Activated naive CD8-positive, alpha-beta T cell treated with anti-CD3 and anti-CD28 coated beads for 36 hours (primary cell): ENCODE results near the gene SSU72. TPM values are rescaled to one million over a fixed set of nuclear protein-coding genes. Genes with fewer than 3 reads are reported as not detected.
"Not testable (repeated sequence)": the region's sequence is repeated elsewhere in the genome, so short reads cannot be mapped to it uniquely, and the experiment has no call there.

Source experiments
- DNase-seq: peaks from one replicate; pipeline ENCODE4 v3.0.0; 2021
- H3K27ac Mint-ChIP-seq: one replicate; pipeline ENCODE4 v1.8.0; 2022; ENCODE audit warnings: mild to moderate bottlenecking, moderate library complexity, mixed read lengths
- H3K27me3 Mint-ChIP-seq: one replicate; pipeline ENCODE4 v1.8.0; 2022; ENCODE audit warnings: mild to moderate bottlenecking, mixed read lengths
- H3K36me3 Mint-ChIP-seq: one replicate; pipeline ENCODE4 v1.8.0; 2021; ENCODE audit warnings: mild to moderate bottlenecking, mixed read lengths
- H3K4me1 Mint-ChIP-seq: one replicate; pipeline ENCODE4 v1.8.0; 2021; ENCODE audit warnings: mixed read lengths
- H3K4me3 Mint-ChIP-seq: one replicate; pipeline ENCODE4 v1.8.0; 2022; ENCODE audit warnings: mild to moderate bottlenecking, moderate library complexity, mixed read lengths
- H3K9me3 Mint-ChIP-seq: one replicate; pipeline ENCODE4 v1.8.0; 2022; ENCODE audit warnings: mixed read lengths
- total RNA-seq, 2 experiments: library from RNA; stranded (reverse); gene quantifications; one replicate each; pipeline ENCODE4 v1.2.3, GENCODE V29; 2021

Gene SSU72
- total RNA-seq, 2 experiments from 2014 or later: 124 to 131 TPM

- H3K36me3 Mint-ChIP-seq: peaks cover 37% of the 10 kb centered on the region
- DNase-seq: no peak
- peaks cover 7% of the 10 kb centered on the region for H3K9me3 Mint-ChIP-seq
- H3K4me3 Mint-ChIP-seq: no peak overlapping the region
- H3K27me3 Mint-ChIP-seq: no peaks in the 10 kb centered on the region
- H3K4me1 Mint-ChIP-seq: no peaks in the 10 kb centered on the region
- H3K27ac Mint-ChIP-seq: no peak overlapping the region
These were observed 46.1 kb downstream of the SSU72 start for GRCh38 chr1:1528301-1529267.

DNA sequence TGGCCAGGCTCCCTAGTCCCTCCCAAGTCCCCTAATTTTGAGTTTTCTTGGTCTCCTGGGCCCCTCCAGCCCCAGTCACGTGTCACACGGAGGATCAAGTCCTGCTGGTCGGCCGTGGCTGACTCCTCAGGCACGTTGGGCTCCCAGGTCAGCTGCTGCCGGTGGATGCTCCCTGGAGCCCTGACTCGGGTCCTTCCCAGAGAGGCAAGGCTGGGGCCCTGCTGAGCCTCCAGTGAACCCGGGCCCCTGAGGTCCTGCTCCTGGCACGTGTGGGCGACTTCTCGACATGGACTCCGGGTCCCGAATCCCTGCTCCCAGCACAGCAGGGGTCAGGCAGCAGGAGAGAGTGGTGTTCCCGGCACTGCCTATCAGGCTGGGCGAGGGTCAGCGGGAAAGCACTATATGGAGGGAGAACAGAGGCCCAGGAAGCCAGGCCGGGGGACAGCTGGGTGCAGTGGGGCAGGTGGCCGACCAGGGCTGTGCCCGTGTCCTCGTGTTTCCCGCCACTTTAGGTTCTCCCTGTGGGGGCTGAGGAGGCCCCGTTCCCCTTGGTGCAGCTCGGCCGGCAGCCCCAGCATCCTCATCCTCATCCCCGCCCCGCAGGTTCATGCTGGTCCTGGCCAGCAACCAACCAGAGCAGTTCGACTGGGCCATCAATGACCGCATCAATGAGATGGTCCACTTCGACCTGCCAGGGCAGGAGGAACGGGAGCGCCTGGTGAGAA lies 47.4 kb downstream of the SSU72 start:
- no peak overlapping the region for H3K27ac Mint-ChIP-seq
- H3K9me3 Mint-ChIP-seq: peaks cover 7% of the 10 kb centered on the region
- no peak overlapping the region for H3K4me3 Mint-ChIP-seq
- no peaks in the 10 kb centered on the region for H3K27me3 Mint-ChIP-seq
- peaks cover 31% of the 10 kb centered on the region for H3K36me3 Mint-ChIP-seq
- H3K4me1 Mint-ChIP-seq: no peaks in the 10 kb centered on the region
- no peak for DNase-seq

DNA sequence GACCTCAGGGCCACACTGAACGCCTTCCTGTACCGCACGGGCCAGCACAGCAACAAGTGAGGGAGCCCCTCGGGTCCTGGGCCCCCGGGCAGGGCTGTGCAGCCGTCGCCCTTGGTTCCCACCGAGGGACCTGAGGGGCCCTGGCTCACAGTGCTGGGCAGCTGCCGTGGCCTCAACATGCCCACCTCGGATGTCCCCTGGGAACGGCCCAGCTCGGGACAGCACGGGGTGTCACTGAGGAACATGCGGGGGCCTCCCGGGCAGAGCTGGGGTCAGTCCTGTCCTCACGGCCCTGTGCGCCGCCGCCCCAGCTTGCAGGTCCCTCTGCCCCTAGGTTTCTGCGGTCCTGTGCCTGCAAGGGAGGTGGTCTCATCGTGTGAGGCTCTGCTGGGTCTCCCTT lies 48.2 kb downstream of the SSU72 start:
- not testable (repeated sequence) for H3K4me1 Mint-ChIP-seq, H3K4me3 Mint-ChIP-seq, H3K9me3 Mint-ChIP-seq, H3K27ac Mint-ChIP-seq, H3K27me3 Mint-ChIP-seq, DNase-seq
- H3K36me3 Mint-ChIP-seq: peaks cover 25% of the 10 kb centered on the region

GRCh38 chr1:1524750-1525383 lies 49.8 kb downstream of the SSU72 start:
- not testable (repeated sequence) for H3K4me3 Mint-ChIP-seq, H3K9me3 Mint-ChIP-seq, H3K4me1 Mint-ChIP-seq, H3K27me3 Mint-ChIP-seq, H3K27ac Mint-ChIP-seq, DNase-seq
- H3K36me3 Mint-ChIP-seq: peaks cover 13% of the 10 kb centered on the region

DNA sequence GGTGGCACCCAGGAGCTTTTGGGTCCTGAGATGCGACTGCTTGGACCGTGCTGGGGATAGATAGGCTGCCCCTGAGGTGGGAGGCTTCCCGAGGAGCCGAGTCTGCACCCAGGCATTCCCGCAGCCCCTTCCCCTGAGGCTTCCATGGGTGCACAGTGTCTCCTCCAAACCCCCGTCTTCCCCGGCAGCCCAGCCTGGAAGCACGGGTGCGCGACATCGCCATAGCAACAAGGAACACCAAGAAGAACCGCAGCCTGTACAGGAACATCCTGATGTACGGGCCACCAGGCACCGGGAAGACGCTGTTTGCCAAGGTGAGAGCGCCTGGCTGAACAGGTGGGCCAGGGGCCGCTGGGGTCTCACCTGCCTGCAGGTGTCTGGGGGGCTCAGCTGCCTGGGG lies 51.0 kb downstream of the SSU72 start:
- DNase-seq, H3K4me3 Mint-ChIP-seq, H3K27me3 Mint-ChIP-seq, H3K9me3 Mint-ChIP-seq, H3K27ac Mint-ChIP-seq, H3K4me1 Mint-ChIP-seq, H3K36me3 Mint-ChIP-seq: not testable (repeated sequence)

- not testable (repeated sequence) for H3K9me3 Mint-ChIP-seq, H3K36me3 Mint-ChIP-seq, H3K4me1 Mint-ChIP-seq, H3K27ac Mint-ChIP-seq, DNase-seq, H3K4me3 Mint-ChIP-seq, H3K27me3 Mint-ChIP-seq
These were observed 51.4 kb downstream of the SSU72 start for GRCh38 chr1:1523226-1523625.

- H3K36me3 Mint-ChIP-seq: peaks cover 12% of the 10 kb centered on the region
- H3K27me3 Mint-ChIP-seq, H3K9me3 Mint-ChIP-seq, H3K27ac Mint-ChIP-seq, DNase-seq, H3K4me3 Mint-ChIP-seq, H3K4me1 Mint-ChIP-seq: not testable (repeated sequence)
These were observed 52.1 kb downstream of the SSU72 start for GRCh38 chr1:1522536-1522935.

- Mint-ChIP-seq H3K9me3 (no peaks in the 10 kb centered on the region), H3K4me3 (no peak overlapping the region), H3K27ac (no peak overlapping the region), H3K27me3 (no peaks in the 10 kb centered on the region), H3K36me3 (peaks cover 12% of the 10 kb centered on the region), H3K4me1 (no peaks in the 10 kb centered on the region)
- DNase-seq: no peak
These were observed 53.3 kb downstream of the SSU72 start for GRCh38 chr1:1521331-1521730.

DNA sequence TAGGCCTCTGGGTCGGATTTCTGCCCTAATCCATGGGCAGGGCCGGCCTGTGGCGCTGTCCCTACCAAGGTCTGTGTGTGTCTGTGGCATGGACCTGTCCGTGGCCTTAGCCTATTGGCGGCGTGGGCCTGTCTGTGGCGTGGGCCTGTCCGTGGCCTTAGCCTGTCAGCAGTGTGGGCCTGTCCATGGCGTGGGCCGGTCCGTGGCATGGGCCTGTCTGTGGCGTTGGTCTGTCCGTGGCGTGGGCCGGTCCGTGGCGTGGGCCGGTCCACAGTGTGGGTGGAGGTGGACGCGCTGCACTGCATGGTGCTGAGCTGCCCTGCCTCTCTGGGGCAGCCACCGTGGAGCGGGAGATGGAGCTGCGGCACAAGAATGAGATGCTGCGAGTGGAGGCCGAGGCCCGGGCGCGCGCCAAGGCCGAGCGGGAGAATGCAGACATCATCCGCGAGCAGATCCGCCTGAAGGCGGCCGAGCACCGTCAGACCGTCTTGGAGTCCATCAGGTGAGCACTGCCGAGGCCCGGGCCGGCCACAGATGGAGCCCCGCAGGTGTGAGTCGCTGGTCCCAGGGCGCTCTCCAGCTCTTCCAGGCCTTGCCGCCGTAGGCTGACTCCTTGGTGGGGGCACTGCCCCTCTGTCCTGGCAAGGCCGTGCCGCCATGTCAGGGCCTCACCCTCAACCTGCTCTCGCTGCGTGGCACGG lies 54.7 kb downstream of the SSU72 start:
- not testable (repeated sequence) for H3K4me1 Mint-ChIP-seq, DNase-seq, H3K4me3 Mint-ChIP-seq, H3K27me3 Mint-ChIP-seq, H3K27ac Mint-ChIP-seq, H3K9me3 Mint-ChIP-seq
- H3K36me3 Mint-ChIP-seq: peaks cover 16% of the 10 kb centered on the region

DNA sequence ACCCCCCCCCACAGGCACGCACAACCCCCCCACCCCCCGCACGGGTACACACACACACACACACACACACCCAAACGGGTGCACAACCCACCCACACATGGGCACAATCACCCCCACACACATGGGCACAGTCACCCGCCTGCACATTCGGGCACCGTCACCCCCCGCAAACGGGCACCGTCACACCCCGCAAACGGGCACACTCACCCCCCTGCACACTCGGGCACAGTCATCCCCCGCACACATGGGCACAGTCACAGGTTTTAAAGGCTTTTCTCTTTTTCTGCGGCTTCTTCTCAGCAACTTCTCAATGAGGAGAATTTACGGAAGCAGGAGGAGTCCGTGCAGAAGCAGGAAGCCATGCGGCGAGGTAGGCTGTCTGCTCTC lies 56.0 kb downstream of the SSU72 start:
- peaks cover 20% of the 10 kb centered on the region for H3K36me3 Mint-ChIP-seq

DNA sequence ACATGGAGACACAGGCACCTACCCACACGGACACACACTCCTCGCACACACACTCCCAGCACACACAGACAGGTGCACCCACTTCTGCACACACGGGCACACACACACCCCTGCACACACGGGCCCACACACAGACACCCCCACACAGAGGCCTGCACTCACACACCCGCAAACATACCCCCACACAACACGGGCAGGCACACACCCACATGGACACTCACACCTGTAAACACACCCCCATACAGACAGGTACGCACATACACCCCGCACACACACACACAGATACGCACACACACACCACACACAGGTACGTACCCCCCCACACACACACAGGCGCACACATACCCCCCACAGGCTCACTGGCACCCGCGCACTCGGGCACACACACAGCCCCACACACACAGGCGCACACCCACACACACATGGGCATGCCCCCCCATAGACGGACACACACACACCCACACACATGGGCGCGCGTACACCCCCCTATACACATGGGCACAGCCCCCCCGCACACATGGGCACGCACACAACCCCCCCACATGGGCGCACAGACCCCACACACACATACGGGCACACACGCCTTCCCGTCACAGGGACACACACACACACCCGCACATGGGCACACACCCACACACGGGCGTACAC lies 56.6 kb downstream of the SSU72 start:
- no peaks in the 10 kb centered on the region for H3K27me3 Mint-ChIP-seq

More for the DNA sequence above, 56.0 kb downstream of the SSU72 start:
- not testable (repeated sequence) for H3K9me3 Mint-ChIP-seq, H3K4me3 Mint-ChIP-seq, DNase-seq, H3K27me3 Mint-ChIP-seq, H3K4me1 Mint-ChIP-seq, H3K27ac Mint-ChIP-seq

DNA sequence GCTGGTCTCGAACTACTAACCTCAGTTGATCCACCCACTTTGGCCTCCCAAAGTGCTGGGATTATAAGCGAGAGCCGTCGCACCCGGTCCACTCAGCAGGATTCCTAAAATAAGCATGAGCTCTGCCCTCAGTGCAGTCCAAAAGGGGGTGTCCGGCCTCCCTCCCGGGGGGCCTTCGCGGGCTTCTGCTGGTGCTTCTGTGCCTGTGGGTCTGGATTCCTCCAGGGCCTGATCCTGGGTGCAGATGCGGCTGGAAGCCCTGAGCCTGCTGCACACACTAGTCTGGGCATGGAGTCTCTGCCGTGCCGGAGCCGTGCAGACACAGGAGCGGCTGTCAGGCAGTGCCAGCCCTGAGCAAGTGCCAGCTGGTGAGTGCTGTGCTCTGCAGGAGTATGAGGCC lies 57.7 kb downstream of the SSU72 start:
- DNase-seq, H3K27ac Mint-ChIP-seq, H3K4me1 Mint-ChIP-seq, H3K4me3 Mint-ChIP-seq, H3K27me3 Mint-ChIP-seq, H3K9me3 Mint-ChIP-seq: not testable (repeated sequence)
- H3K36me3 Mint-ChIP-seq: peaks cover 20% of the 10 kb centered on the region

More for the DNA sequence above, 56.6 kb downstream of the SSU72 start:
- Mint-ChIP-seq H3K27ac (no peak overlapping the region), H3K4me3 (no peak overlapping the region), H3K4me1 (no peaks in the 10 kb centered on the region), H3K9me3 (no peaks in the 10 kb centered on the region), H3K36me3 (peaks cover 20% of the 10 kb centered on the region)
- no peak for DNase-seq

GRCh38 chr1:1514376-1514775 lies 60.3 kb downstream of the SSU72 start:
- not testable (repeated sequence) for DNase-seq, H3K27ac Mint-ChIP-seq, H3K4me1 Mint-ChIP-seq, H3K9me3 Mint-ChIP-seq, H3K4me3 Mint-ChIP-seq, H3K27me3 Mint-ChIP-seq
- peaks cover 23% of the 10 kb centered on the region for H3K36me3 Mint-ChIP-seq

GRCh38 chr1:1513675-1514074 lies 61.0 kb downstream of the SSU72 start:
- not testable (repeated sequence) for H3K9me3 Mint-ChIP-seq, DNase-seq, H3K27ac Mint-ChIP-seq, H3K4me1 Mint-ChIP-seq, H3K27me3 Mint-ChIP-seq
- Mint-ChIP-seq H3K36me3 (peaks cover 22% of the 10 kb centered on the region), H3K4me3 (peak overlapping the region; percentile 74)
